Hindlimb muscle (tissue), 1 donor: ENCODE data around the gene SLC50A1. TPM values are rescaled to one million over a fixed set of nuclear protein-coding genes. Genes with fewer than 3 reads are reported as not detected.
A peak's percentile ranks its signal among the peaks of the same experiment; 100 is the strongest.

ENCODE experiments used
- DNase-seq: peaks from one replicate; pipeline ENCODE4 v3.0.0-alpha.2; 2013
- polyA plus RNA-seq: library from polyadenylated mRNA; unstranded; fragments of 120-200 nt; gene quantifications from one replicate; pipeline ENCODE4 v1.2.1, GENCODE V29; 2013; ENCODE audit not compliant: insufficient read length

Gene SLC50A1
- polyA plus RNA-seq: 22.6 TPM

- DNase-seq: peak; percentile 96
Observed at GRCh38 chr1:155135415-155136028, at the start of gene SLC50A1. Gene SLC50A1, plus strand, starts transcription at chr1:155135852. Its CDS starts 60 bp downstream, at chr1:155135912.

GRCh38 chr1:155086128-155086741, 49.4 kb upstream of the SLC50A1 start:
- no peak for DNase-seq

- no peak for DNase-seq
Observed at GRCh38 chr1:155086856-155087535, 48.7 kb upstream of the SLC50A1 start.

- DNase-seq: peak; percentile 79
Observed at GRCh38 chr1:155091071-155092051, 44.3 kb upstream of the SLC50A1 start.

GRCh38 chr1:155092131-155092530, 43.5 kb upstream of the SLC50A1 start:
- DNase-seq: no peak

GRCh38 chr1:155092641-155093040, 43.0 kb upstream of the SLC50A1 start:
- no peak for DNase-seq

- no peak for DNase-seq
Observed at GRCh38 chr1:155093911-155094621, 41.6 kb upstream of the SLC50A1 start.

GRCh38 chr1:155094622-155094948, 41.1 kb upstream of the SLC50A1 start:
- no peak for DNase-seq

GRCh38 chr1:155099331-155099730, 36.3 kb upstream of the SLC50A1 start:
- no peak for DNase-seq

GRCh38 chr1:155103325-155103724, 32.3 kb upstream of the SLC50A1 start:
- no peak for DNase-seq

- DNase-seq: no peak
Observed at GRCh38 chr1:155104605-155105534, 30.8 kb upstream of the SLC50A1 start.

- DNase-seq: no peak
Observed at GRCh38 chr1:155105604-155106011, 30.0 kb upstream of the SLC50A1 start.

- DNase-seq: no peak
Observed at GRCh38 chr1:155106862-155107261, 28.8 kb upstream of the SLC50A1 start.

- no peak for DNase-seq
Observed at GRCh38 chr1:155107309-155108264, 28.1 kb upstream of the SLC50A1 start.

- no peak for DNase-seq
Observed at GRCh38 chr1:155108296-155108695, 27.4 kb upstream of the SLC50A1 start.

- DNase-seq: no peak
Observed at GRCh38 chr1:155110381-155110780, 25.3 kb upstream of the SLC50A1 start.

GRCh38 chr1:155110826-155111225, 24.8 kb upstream of the SLC50A1 start:
- no peak for DNase-seq

GRCh38 chr1:155113450-155113980, 22.1 kb upstream of the SLC50A1 start:
- DNase-seq: no peak

- DNase-seq: no peak
Observed at GRCh38 chr1:155116113-155116764, 19.4 kb upstream of the SLC50A1 start.
